ENCODE measurements around the gene DNAJC11. TPM values are rescaled to one million over a fixed set of nuclear protein-coding genes. Genes with fewer than 3 reads are reported as not detected.
"Not testable (repeated sequence)": the region's sequence is repeated elsewhere in the genome, so short reads cannot be mapped to it uniquely, and the experiment has no call there.

The DNAJC11 gene
- total and polyA plus RNA-seq, 4 experiments from 2014 or later: 10.5 to 41.6 (median 31.7) TPM

- Mint-ChIP-seq H3K27me3 (no peaks in the 10 kb centered on the region), H3K9me3 (no peaks in the 10 kb centered on the region), H3K4me3 (no peak overlapping the region), H3K27ac (no peak overlapping the region), H3K36me3 (peaks cover 12 to 33% of the 10 kb centered on the region in 2 donors), H3K4me1 (peaks cover 0 to 5% (median 3%) of the 10 kb centered on the region in 4 donors)
- no peak for DNase-seq
- no peaks in the 10 kb centered on the region for H3K9me3 ChIP-seq (ENCODE audit: control insufficient read depth in 1 of 2, low read length in 2 of 2)
- H3K4me3 ChIP-seq (ENCODE audit: low read length in 2 of 2): no peak overlapping the region
- peaks cover 8% of the 10 kb centered on the region for H3K36me3 ChIP-seq (ENCODE audit: insufficient read depth, low read length)
- ChIA-PET POLR2A (ENCODE audit: partially characterized antibody) (no interaction called here), CTCF (ENCODE audit: partially characterized antibody) (interaction anchor here (0.7 to 9.9 kb wide), 8 partner anchors 8 to 223 kb away, joined by 3 to 158 read pairs (median 8); partner anchors contain the start of genes NOL9, PLEKHG5 and TAS1R1)
- H3K4me1 ChIP-seq (ENCODE audit: insufficient read depth, low read length): peaks cover 6% of the 10 kb centered on the region
- H3K27ac ChIP-seq (ENCODE audit: low read depth, low read length): no peak overlapping the region
- intact Hi-C loops (cut with micrococcal nuclease): no loop called here
- no peaks in the 10 kb centered on the region for H3K27me3 ChIP-seq (ENCODE audit: insufficient read depth, low read length)
Measured at GRCh38 chr1:6645018-6645417, 56.6 kb downstream of the DNAJC11 start.

- POLR2A ChIA-PET (ENCODE audit: partially characterized antibody); H3K27me3 ChIP-seq (ENCODE audit: insufficient read depth, low read length); H3K9me3 Mint-ChIP-seq; H3K4me1 ChIP-seq (ENCODE audit: insufficient read depth, low read length); H3K4me3 ChIP-seq (ENCODE audit: low read length in 2 of 2); H3K27ac ChIP-seq (ENCODE audit: low read depth, low read length); H3K4me1 Mint-ChIP-seq; H3K4me3 Mint-ChIP-seq; H3K9me3 ChIP-seq (ENCODE audit: control insufficient read depth in 1 of 2, low read length in 2 of 2); DNase-seq; H3K27me3 Mint-ChIP-seq; intact Hi-C loops (cut with micrococcal nuclease): not testable (repeated sequence)
- Mint-ChIP-seq H3K36me3 (peaks cover 18 to 45% of the 10 kb centered on the region in 2 donors), H3K27ac (peak overlapping the region in 3 of 7 donors; percentile 9 to 64 (median 12))
- H3K36me3 ChIP-seq (ENCODE audit: insufficient read depth, low read length): peaks cover 30% of the 10 kb centered on the region
- CTCF ChIA-PET (ENCODE audit: partially characterized antibody): interaction anchor here (1.6 kb wide), 2 partner anchors 86 to 155 kb away, joined by 5 to 7 read pairs; partner anchors contain the start of gene NOL9
Measured at GRCh38 chr1:6640867-6641266, 60.7 kb downstream of the DNAJC11 start.

DNA sequence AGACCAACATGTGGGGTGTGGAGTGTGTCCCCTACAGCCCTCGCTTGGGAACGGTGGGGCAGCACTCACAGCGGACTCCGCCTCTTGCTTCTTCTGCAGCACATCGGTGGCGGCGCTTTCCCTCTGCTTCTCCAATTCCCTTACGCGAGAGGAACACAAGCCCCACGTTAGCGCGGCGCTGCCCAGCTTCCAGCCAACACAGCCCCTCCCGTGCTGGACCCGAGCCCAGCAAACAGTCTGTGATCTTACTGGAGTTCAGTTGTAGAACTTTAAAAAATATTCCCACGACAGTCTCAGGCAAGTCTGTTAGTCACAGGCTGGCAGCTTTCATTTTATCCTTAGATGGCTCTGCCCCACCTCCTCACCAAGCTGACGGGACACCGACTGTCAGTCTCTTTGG lies 63.4 kb downstream of the DNAJC11 start:
- H3K36me3 Mint-ChIP-seq: peaks cover 19 to 57% of the 10 kb centered on the region in 2 donors

DNA sequence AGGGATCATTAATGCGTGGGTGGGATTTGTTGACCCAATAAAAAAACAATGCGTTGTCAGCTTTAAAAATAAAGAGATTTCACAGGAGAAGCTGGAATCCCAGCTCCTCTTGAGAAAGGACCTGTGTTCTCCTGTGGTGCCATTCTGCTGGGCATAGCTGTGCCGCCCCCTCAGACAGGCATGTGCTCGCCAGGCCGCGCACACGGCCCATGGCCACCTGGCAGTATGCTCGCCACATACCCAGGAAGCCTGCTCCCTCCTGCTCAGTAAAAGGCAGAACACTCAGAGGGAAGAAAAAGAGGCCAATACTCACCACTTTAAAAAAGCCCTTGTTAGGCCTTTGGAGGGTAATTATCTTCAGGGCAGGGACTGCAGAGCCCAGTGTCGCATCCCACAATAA lies 63.8 kb downstream of the DNAJC11 start:
- POLR2A ChIA-PET (ENCODE audit: partially characterized antibody): no interaction called here
- no peaks in the 10 kb centered on the region for H3K4me1 Mint-ChIP-seq
- intact Hi-C loops (cut with micrococcal nuclease): no loop called here
- no peaks in the 10 kb centered on the region for H3K27me3 ChIP-seq (ENCODE audit: insufficient read depth, low read length)
- no peak overlapping the region for H3K27ac ChIP-seq (ENCODE audit: low read depth, low read length)
- H3K4me3 Mint-ChIP-seq: no peak overlapping the region
- H3K27me3 Mint-ChIP-seq: no peaks in the 10 kb centered on the region
- no peak for DNase-seq
- H3K27ac Mint-ChIP-seq: no peak overlapping the region
- H3K4me3 ChIP-seq (ENCODE audit: low read length in 2 of 2): no peak overlapping the region
- H3K9me3 Mint-ChIP-seq: no peaks in the 10 kb centered on the region
- H3K36me3 Mint-ChIP-seq: peaks cover 19 to 59% of the 10 kb centered on the region in 2 donors
- no peaks in the 10 kb centered on the region for H3K9me3 ChIP-seq (ENCODE audit: control insufficient read depth in 1 of 2, low read length in 2 of 2)
- H3K4me1 ChIP-seq (ENCODE audit: insufficient read depth, low read length): no peaks in the 10 kb centered on the region
- H3K36me3 ChIP-seq (ENCODE audit: insufficient read depth, low read length): peaks cover 33% of the 10 kb centered on the region
- CTCF ChIA-PET (ENCODE audit: partially characterized antibody): interaction anchor here (1.1 kb wide), 1 partner anchor 8 kb away, joined by 5 read pairs; no protein-coding TSS in a partner anchor

More for the DNA sequence above, 63.4 kb downstream of the DNAJC11 start:
- DNase-seq: no peak
- Histone ChIP-seq H3K4me1 (ENCODE audit: insufficient read depth, low read length) (no peaks in the 10 kb centered on the region), H3K4me3 (ENCODE audit: low read length in 2 of 2) (no peak overlapping the region), H3K9me3 (ENCODE audit: control insufficient read depth in 1 of 2, low read length in 2 of 2) (no peaks in the 10 kb centered on the region), H3K27me3 (ENCODE audit: insufficient read depth, low read length) (no peaks in the 10 kb centered on the region), H3K27ac (ENCODE audit: low read depth, low read length) (no peak overlapping the region), H3K36me3 (ENCODE audit: insufficient read depth, low read length) (peaks cover 29% of the 10 kb centered on the region)
- H3K27me3 Mint-ChIP-seq: no peaks in the 10 kb centered on the region
- intact Hi-C loops (cut with micrococcal nuclease): no loop called here
- CTCF ChIA-PET (ENCODE audit: partially characterized antibody): interaction anchor here (1.1 kb wide), 1 partner anchor 8 kb away, joined by 5 read pairs; no protein-coding TSS in a partner anchor
- POLR2A ChIA-PET (ENCODE audit: partially characterized antibody): no interaction called here
- H3K4me3 Mint-ChIP-seq: no peak overlapping the region
- H3K4me1 Mint-ChIP-seq: no peaks in the 10 kb centered on the region
- H3K9me3 Mint-ChIP-seq: no peaks in the 10 kb centered on the region
- peak overlapping the region in 1 of 7 donors; percentile 18 for H3K27ac Mint-ChIP-seq

DNA sequence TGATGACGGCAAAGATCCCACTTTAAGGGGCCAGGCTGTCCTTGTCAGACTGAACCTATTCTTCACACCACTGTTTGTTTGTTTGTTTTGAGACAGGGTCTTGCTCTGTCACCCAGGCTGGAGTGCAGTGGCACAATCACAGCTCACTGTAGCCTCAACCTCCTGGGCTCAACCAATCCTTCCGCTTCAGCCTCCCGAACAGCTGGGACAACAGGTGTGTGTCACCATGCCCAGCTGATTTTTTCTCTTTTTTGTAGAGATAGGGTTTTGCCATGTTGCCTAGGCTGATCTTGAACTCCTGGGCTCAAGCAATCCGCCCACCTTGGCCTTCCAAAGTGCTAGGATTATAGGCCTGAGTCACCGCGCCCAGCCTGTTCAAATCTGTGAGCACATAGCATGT lies 64.8 kb downstream of the DNAJC11 start:
- H3K36me3 ChIP-seq (ENCODE audit: insufficient read depth, low read length): peaks cover 40% of the 10 kb centered on the region
- POLR2A ChIA-PET (ENCODE audit: partially characterized antibody); H3K4me3 Mint-ChIP-seq; H3K9me3 Mint-ChIP-seq; DNase-seq; H3K27ac ChIP-seq (ENCODE audit: low read depth, low read length); H3K27me3 Mint-ChIP-seq; H3K4me1 Mint-ChIP-seq; H3K9me3 ChIP-seq (ENCODE audit: control insufficient read depth in 1 of 2, low read length in 2 of 2); intact Hi-C loops (cut with micrococcal nuclease); H3K4me3 ChIP-seq (ENCODE audit: low read length in 2 of 2); H3K4me1 ChIP-seq (ENCODE audit: insufficient read depth, low read length); H3K27me3 ChIP-seq (ENCODE audit: insufficient read depth, low read length): not testable (repeated sequence)
- peak overlapping the region in 1 of 7 donors; percentile 6 for H3K27ac Mint-ChIP-seq
- CTCF ChIA-PET (ENCODE audit: partially characterized antibody): interaction anchor here (1.1 kb wide), 1 partner anchor 9 kb away, joined by 5 read pairs; no protein-coding TSS in a partner anchor
- H3K36me3 Mint-ChIP-seq: peaks cover 14 to 53% of the 10 kb centered on the region in 2 donors

- Mint-ChIP-seq H3K4me3 (no peak overlapping the region), H3K36me3 (peaks cover 14 to 50% of the 10 kb centered on the region in 2 donors), H3K9me3 (no peaks in the 10 kb centered on the region), H3K27ac (peak overlapping the region in 2 of 7 donors; percentile 6 to 22), H3K4me1 (no peaks in the 10 kb centered on the region), H3K27me3 (no peaks in the 10 kb centered on the region)
- Histone ChIP-seq H3K36me3 (ENCODE audit: insufficient read depth, low read length) (peaks cover 40% of the 10 kb centered on the region), H3K4me3 (ENCODE audit: low read length in 2 of 2) (no peak overlapping the region), H3K27ac (ENCODE audit: low read depth, low read length) (no peak overlapping the region), H3K4me1 (ENCODE audit: insufficient read depth, low read length) (no peaks in the 10 kb centered on the region), H3K9me3 (ENCODE audit: control insufficient read depth in 1 of 2, low read length in 2 of 2) (no peaks in the 10 kb centered on the region), H3K27me3 (ENCODE audit: insufficient read depth, low read length) (no peaks in the 10 kb centered on the region)
- DNase-seq: no peak
- intact Hi-C loops (cut with micrococcal nuclease): no loop called here
- ChIA-PET CTCF (ENCODE audit: partially characterized antibody) (interaction anchor here (1.1 kb wide), 1 partner anchor 10 kb away, joined by 5 read pairs; no protein-coding TSS in a partner anchor), POLR2A (ENCODE audit: partially characterized antibody) (interaction anchor here (1.4 kb wide), 1 partner anchor 56 kb away, joined by 4 read pairs; the partner anchor contains the start of gene ZBTB48)
Measured at GRCh38 chr1:6635910-6636760, 65.5 kb downstream of the DNAJC11 start.

DNA sequence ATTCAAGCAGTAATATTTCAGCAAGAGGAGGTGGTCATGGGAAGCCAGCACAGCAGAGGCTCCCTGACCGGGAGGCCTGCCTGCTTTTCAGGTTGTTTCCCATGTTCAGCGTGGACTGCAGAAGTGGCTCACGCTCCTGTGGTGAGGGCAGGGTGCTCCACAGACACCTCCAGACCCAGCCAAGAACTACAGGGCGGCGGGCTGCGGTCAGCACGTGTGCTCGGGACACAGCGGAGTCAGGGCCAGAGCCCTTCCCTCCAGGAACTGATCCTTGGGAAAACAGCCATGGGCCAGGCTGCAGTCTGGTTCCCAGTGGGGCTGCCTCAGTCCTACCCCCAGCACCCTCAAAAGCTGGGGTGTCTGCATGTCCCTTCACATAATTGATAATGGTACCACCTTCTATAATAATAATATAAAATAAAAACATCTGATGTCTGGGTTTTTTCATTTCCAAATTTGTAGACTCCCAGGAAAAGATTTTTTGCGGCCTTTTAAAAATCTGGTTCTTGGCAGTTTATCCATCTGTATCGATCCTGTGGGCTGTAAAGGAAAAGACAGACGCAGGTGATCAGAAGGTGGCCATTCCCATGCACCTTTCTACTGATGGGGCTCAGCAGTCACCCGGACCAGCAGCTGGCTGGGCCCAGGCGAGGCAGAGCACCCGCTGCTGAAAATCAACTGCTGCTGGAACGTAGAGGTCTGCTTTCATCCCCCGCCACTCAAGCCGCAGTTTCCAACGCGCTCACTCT lies 66.3 kb downstream of the DNAJC11 start:
- Histone ChIP-seq H3K27ac (ENCODE audit: low read depth, low read length) (no peak overlapping the region), H3K36me3 (ENCODE audit: insufficient read depth, low read length) (peaks cover 40% of the 10 kb centered on the region), H3K9me3 (ENCODE audit: control insufficient read depth in 1 of 2, low read length in 2 of 2) (no peaks in the 10 kb centered on the region), H3K4me1 (ENCODE audit: insufficient read depth, low read length) (no peaks in the 10 kb centered on the region), H3K27me3 (ENCODE audit: insufficient read depth, low read length) (no peaks in the 10 kb centered on the region), H3K4me3 (ENCODE audit: low read length in 2 of 2) (no peak overlapping the region)
- Mint-ChIP-seq H3K27me3 (no peaks in the 10 kb centered on the region), H3K4me3 (no peak overlapping the region), H3K36me3 (peaks cover 14 to 48% of the 10 kb centered on the region in 2 donors), H3K9me3 (no peaks in the 10 kb centered on the region), H3K27ac (peak overlapping the region in 1 of 7 donors; percentile 50), H3K4me1 (no peaks in the 10 kb centered on the region)
- intact Hi-C loops (cut with micrococcal nuclease): no loop called here
- CTCF ChIA-PET (ENCODE audit: partially characterized antibody): interaction anchor here (1.1 kb wide), 1 partner anchor 11 kb away, joined by 5 read pairs; no protein-coding TSS in a partner anchor
- DNase-seq: no peak
- POLR2A ChIA-PET (ENCODE audit: partially characterized antibody): interaction anchor here (1.1 to 1.4 kb wide), 4 partner anchors 33 to 81 kb away, joined by 3 to 6 read pairs (median 4); partner anchors contain the start of genes NOL9 and ZBTB48

All from CD4-positive, alpha-beta memory T cell (primary cell).